Measurements from ENCODE around the gene NAALADL2.

Gene NAALADL2

DNA sequence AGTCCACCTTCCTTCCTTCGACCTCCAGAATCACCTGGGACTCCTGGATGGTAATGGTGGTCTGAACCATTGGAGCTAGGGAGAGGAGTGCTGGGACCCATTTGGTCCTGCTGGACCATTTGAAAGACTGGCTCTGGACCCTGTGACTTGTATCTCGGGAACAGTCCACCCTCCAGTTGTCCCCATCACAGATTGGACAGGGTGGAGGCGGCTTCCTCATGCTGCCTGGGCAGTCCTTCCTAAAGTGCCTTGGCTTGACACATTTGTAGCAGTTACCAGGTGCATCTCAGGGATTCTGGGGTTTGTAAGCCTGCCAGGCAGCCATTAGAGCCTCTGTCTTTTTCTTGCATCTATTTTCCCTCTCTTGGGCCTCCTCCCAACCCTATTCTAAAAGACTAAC is 758.1 kb downstream of the NAALADL2 start:
- DNase-seq = no peak

DNA sequence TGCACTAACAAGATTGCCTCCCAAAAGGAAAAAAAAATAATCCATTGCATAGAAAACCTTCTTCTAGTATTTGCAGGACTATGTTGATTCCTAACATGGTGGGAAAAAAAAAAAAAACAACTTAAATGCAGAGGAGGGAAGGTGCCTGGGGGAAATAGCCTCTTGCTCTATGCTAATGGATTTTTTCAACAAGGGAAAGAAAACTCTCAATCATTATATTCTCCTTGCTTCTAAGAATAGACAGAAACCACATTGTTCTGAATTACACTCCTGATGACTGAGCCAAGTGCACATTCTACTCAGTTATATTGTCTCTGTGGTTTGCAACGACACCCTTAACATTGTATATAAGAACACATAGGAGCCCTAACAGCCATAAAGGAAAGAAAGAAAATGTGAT is 760.2 kb downstream of the NAALADL2 start:
- DNase-seq = no peak

GRCh38 chr3:175620093-175620492 is 761.0 kb downstream of the NAALADL2 start:
- no peak for DNase-seq

- no peak for DNase-seq
These were observed 761.4 kb downstream of the NAALADL2 start for GRCh38 chr3:175620532-175620931.

GRCh38 chr3:175640958-175641357 is 781.8 kb downstream of the NAALADL2 start:
- no peak for DNase-seq

- no peak for DNase-seq
These were observed 787.7 kb downstream of the NAALADL2 start for GRCh38 chr3:175646865-175647264.

DNA sequence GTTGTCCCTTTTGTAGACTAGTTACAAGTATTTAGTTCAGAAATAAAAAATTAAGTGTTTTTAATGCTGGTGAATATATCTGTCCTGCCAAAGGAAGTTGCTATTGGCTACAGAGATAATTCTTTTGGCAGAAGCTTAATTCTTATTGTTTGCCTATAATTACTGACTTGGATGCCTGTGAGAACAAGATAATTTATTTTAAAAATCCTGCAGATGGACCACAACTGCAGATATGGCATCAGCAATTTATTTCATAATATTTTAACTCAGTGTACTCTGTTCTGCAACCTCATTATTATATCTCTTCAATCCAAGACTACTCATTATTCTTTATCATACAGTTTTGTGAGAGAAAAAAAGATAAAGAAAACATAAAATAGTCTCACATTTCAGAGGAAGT is 789.8 kb downstream of the NAALADL2 start:
- DNase-seq = peak; percentile 40

- DNase-seq = no peak
These were observed 792.6 kb downstream of the NAALADL2 start for GRCh38 chr3:175651716-175652115.

GRCh38 chr3:175655351-175655750 is 796.2 kb downstream of the NAALADL2 start:
- no peak for DNase-seq

GRCh38 chr3:175656461-175656860 is 797.3 kb downstream of the NAALADL2 start:
- no peak for DNase-seq

GRCh38 chr3:175659670-175660350 is 800.7 kb downstream of the NAALADL2 start:
- DNase-seq = no peak

GRCh38 chr3:175662815-175663214 is 803.7 kb downstream of the NAALADL2 start:
- DNase-seq = no peak

DNA sequence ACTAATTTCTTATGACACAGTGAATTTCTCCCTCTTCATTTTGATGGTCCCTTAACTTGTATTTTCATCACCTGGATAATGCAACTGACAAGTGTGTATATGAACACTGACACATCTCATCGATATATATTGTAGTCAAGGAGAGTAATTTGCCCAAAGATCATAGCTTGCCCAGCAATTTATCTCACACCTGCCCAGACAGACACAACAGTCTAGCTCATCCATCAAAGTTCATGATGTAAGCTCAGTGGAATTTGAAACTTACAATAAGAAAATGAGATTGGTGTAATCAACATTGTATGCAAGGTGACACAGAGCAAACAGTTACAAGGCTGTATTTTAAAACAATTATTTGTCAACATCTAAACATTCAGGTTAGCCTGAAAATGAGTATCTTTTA is 805.8 kb downstream of the NAALADL2 start:
- DNase-seq = peak; percentile 18

DNA sequence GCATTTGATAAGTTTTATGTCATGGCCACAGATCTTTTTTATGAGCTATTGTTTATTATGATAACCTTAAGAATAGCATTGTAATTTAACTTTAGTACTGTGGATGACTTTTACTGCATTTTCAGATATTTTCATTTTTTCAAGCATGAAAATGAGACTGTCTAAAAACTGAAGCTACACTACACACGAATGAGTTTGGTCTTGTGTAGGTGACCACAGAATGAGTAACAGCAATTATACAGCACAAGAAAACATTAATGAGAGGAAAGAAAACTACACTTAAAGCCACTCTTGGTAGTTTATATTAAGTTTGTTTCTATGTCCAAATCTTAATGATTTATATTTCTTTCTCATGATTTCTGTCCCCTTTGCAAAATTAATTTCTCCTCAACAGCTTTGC is 809.2 kb downstream of the NAALADL2 start:
- no peak for DNase-seq

DNA sequence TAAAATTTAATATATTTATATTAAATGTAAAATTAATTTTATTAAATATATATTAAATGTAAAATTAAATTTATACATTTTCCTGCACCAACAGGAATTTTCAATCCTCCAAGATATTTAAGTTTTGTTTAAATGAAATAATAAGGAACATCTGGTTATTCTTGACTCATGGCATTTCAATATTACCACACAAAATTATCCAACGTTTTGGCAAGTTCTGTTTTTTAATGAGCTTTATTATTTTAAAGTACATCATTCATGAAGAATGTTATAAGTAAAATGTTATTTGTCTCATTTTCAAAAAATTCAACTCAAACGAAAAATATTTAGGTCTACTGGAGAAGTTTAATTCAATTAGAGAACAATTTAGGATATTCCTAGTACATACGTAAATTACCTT is 811.4 kb downstream of the NAALADL2 start:
- DNase-seq = no peak

GRCh38 chr3:175672119-175672689 is 813.1 kb downstream of the NAALADL2 start:
- no peak for DNase-seq

DNA sequence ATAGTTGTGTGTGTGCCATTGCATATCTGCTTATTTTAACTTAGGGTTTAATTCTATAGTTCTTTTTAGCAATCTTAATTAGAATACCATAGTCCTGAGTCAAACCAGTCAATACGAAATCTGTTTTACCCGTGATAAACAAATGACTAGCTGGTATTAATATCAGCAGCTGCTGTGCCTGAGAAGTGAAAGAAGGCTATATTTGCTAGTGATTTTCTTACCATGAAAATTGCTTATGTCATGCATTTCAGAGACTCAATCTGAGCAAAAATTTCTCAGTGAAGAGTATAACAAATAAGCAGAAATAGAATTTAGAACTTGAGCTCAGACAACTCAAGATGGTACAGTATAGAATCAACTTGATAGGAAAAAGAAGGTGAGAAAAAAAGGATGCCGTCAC is 820.4 kb downstream of the NAALADL2 start:
- DNase-seq = no peak

GRCh38 chr3:175692256-175692655 is 833.1 kb downstream of the NAALADL2 start:
- no peak for DNase-seq

DNA sequence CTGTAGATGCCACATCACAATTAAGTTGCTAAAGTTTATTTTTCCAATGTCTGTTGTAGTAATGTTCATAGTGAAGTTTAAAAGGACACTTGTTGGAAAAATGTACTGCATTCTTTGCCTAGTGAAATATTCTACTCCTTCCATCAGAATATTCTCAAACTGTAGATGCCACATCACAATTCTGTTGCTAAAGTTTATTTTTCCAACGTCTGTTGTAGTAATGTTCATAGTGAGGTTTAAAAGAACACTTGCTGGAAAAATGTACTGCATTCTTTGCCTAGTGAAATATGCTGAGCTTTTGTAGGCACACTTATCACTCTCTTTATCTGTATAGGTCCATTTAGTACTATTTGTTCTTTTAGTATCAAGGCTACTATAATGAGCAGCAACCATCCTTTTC is 836.1 kb downstream of the NAALADL2 start:
- no peak for DNase-seq

GRCh38 chr3:175702956-175703355 is 843.8 kb downstream of the NAALADL2 start:
- DNase-seq = no peak

DNA sequence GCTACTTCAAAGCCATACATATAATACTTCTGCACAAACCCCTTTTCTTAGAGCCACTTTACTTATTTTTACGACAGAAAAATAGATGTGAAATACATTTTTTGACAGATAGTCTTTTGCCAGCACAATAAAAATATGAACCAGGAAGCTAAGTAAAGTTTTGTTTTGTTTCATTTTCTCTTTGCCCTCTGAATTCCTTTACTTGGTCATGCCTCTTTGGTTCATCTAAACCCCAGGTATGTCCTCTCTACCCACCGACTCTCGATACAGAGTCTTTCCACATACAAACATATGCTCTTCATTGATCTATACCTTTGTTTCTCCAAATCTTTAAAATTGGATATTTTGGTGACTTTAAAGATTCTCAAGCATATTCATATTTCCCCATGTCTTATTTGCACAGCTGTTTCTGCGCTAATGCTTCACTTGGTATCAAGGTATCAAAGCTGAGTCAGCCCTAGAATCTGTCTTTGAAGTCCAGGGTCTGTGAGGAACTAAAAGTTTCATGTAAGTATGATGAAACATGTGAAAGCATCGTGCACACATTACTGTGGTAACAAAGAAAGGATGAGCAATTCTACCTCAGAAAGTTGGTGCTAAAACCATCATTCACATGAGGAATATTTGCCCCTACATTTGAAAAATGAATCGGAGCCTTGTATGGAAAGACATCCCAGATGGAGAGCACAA is 845.4 kb downstream of the NAALADL2 start:
- no peak for DNase-seq

GRCh38 chr3:175713268-175713667 is 854.1 kb downstream of the NAALADL2 start:
- DNase-seq = no peak

DNA sequence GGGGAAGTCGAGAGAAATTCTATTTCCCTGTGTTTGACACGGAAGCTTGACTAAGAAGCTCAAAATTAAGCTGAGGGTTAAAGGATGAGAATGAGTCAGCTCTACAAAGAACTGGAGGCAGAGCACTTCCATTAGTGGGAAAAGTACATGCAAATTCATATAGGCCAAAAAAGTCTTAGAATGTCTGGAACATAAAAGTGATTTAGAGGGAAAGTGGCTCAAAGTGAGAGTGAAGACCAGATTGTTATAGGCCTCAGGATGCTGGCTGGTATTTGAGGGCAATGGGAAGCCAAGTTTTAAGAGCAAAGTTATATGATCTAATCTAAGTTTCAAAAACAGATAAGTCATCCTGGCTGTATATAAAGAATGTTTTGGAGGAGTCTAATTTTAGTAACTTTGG is 857.3 kb downstream of the NAALADL2 start:
- DNase-seq = no peak

- peak; percentile 20 for DNase-seq
These were observed 867.1 kb downstream of the NAALADL2 start for GRCh38 chr3:175726228-175726627.

All from COR-L47 (cell line).